ENCODE measurements around the gene DEPDC5. TPM values are rescaled to one million over a fixed set of nuclear protein-coding genes. Genes with fewer than 3 reads are reported as not detected.

The DEPDC5 gene
- total RNA-seq, 3 donors from 2014 or later, result 48.7 to 53.1 (median 49.5) TPM

DNA sequence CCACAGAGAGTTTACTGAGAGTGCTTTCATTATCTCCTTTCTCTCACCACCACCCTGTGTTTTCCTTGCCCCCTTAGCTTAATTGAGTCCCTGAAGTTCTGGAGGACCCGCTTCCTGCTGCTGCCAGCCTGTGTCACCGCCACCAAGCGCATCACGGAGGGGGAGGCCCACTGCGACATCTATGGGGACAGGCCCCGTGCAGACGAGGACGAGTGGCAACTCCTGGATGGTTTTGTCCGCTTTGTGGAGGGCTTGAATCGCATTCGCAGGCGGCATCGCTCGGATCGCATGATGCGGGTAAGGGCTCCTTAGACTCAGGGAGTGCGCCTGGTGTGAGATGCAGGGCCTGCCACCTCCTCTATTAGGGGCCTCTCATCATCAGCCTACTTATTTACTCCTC is 91.1 kb downstream of the DEPDC5 start:
- TF ChIP-seq, protein P1, sequence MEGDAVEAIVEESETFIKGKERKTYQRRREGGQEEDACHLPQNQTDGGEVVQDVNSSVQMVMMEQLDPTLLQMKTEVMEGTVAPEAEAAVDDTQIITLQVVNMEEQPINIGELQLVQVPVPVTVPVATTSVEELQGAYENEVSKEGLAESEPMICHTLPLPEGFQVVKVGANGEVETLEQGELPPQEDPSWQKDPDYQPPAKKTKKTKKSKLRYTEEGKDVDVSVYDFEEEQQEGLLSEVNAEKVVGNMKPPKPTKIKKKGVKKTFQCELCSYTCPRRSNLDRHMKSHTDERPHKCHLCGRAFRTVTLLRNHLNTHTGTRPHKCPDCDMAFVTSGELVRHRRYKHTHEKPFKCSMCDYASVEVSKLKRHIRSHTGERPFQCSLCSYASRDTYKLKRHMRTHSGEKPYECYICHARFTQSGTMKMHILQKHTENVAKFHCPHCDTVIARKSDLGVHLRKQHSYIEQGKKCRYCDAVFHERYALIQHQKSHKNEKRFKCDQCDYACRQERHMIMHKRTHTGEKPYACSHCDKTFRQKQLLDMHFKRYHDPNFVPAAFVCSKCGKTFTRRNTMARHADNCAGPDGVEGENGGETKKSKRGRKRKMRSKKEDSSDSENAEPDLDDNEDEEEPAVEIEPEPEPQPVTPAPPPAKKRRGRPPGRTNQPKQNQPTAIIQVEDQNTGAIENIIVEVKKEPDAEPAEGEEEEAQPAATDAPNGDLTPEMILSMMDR (IDR thresholded peaks at IDR 0.05), result no peak

DNA sequence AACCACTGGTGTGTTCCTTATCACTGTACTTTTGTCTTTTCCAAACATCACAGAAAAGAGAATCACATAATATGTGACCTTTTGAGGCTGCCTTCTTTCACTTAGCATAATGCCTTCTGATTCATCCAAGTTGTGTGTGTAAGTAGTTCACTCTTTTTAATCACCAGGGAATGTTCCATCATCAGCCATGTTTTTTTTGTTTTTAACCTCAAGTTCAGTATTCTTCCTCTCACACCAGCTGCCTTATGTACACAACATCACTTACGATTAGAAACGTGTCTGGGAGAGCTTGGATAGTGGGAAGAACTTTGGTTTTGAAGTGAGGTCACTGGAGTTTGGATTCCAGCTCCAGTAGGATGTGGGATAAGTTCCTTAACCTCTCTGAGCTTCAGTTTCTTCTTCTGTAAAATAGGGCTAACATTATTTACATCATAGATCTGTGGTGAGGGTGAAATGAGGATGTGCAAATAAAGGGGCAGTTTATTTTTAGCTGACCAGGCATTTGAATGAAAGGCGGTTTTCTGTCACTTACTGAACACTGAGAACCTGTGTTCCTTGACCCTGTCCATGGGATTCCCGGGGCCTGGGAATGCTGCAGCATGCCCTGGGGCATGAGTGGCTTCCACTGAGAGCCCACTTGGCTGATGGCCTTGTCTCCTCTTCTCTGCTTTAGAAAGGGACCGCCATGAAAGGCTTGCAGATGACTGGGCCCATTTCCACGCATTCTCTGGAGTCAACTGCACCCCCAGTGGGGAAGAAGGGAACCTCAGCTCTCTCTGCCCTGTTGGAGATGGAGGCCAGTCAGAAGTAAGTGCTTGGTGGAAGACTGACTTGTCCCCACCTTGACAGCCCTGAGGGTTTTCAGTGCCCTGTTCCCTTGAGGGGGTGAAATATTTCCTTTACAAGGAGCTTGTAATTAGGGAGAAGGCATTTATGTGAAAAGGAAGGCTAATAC is 92.6 kb downstream of the DEPDC5 start:
- no peaks in the 10 kb centered on the region for H3K9me3 ChIP-seq
- TF ChIP-seq, protein P1 (IDR thresholded peaks at IDR 0.05), result no peak
- intact Hi-C loops (cut with DNase I, micrococcal nuclease), result no loop called here
- no peak for DNase-seq
- H3K36me3 ChIP-seq (ENCODE audit: low read depth), result peaks cover 13% of the 10 kb centered on the region
- no peaks in the 10 kb centered on the region for H3K4me1 ChIP-seq (ENCODE audit: low read depth)
- no peak for ATAC-seq
- H3K4me3 ChIP-seq, result no peak overlapping the region

More for the DNA sequence above, 91.1 kb downstream of the DEPDC5 start:
- H3K4me3 ChIP-seq, result no peak overlapping the region
- H3K9me3 ChIP-seq, result no peaks in the 10 kb centered on the region
- H3K4me1 ChIP-seq (ENCODE audit: low read depth), result no peaks in the 10 kb centered on the region
- ATAC-seq (no peak), DNase-seq (no peak)
- intact Hi-C loops (cut with DNase I, micrococcal nuclease), result no loop called here
- peaks cover 13% of the 10 kb centered on the region for H3K36me3 ChIP-seq (ENCODE audit: low read depth)

DNA sequence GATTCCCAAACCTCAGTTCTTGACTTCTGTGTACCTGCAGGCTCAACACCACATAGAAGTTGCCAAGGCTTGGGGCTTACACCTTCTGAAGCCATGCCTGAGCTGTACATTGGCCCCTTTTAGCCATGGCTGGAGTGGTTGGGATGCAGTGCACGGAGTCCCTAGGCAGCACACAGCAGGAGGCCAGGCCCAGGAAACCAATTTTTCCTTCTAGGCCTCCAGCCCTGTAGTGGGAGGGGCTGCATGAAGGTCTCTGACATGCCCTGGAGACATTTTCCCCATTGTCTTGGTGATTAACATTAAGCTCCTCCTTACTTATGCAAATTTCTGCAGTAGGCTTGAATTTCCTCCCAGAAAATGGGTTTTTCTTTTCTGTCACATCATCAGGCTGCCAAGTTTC is 94.6 kb downstream of the DEPDC5 start:
- Histone ChIP-seq H3K4me3 (no peak overlapping the region), H3K9me3 (no peaks in the 10 kb centered on the region), H3K36me3 (ENCODE audit: low read depth) (peaks cover 13% of the 10 kb centered on the region), H3K4me1 (ENCODE audit: low read depth) (no peaks in the 10 kb centered on the region)
- ATAC-seq (no peak), DNase-seq (no peak)
- TF ChIP-seq, protein P1 (IDR thresholded peaks at IDR 0.05), result no peak
- intact Hi-C loops (cut with DNase I, micrococcal nuclease), result no loop called here

DNA sequence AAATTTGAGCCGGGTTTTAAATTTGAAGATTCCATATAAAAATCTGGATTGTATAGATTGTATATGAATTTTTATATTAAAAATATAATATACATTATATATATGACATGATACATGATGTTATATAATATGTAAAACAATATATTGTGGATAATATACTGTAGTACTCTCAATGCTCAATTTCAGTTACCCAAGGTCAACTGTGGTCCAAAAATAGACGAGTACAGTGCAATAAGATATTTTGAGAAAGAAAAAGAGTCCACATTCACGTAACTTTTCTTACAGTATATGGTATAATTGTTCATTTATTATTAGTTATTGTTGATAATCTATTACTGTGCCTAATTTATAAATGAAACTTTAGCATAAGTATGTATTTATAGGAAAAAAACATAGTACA is 96.3 kb downstream of the DEPDC5 start:
- Histone ChIP-seq H3K4me1 (ENCODE audit: low read depth) (no peaks in the 10 kb centered on the region), H3K4me3 (no peak overlapping the region), H3K36me3 (ENCODE audit: low read depth) (peaks cover 7% of the 10 kb centered on the region), H3K9me3 (no peaks in the 10 kb centered on the region)
- ATAC-seq (no peak), DNase-seq (no peak)
- TF ChIP-seq, protein P1 (IDR thresholded peaks at IDR 0.05), result no peak
- intact Hi-C loops (cut with DNase I, micrococcal nuclease), result no loop called here

DNA sequence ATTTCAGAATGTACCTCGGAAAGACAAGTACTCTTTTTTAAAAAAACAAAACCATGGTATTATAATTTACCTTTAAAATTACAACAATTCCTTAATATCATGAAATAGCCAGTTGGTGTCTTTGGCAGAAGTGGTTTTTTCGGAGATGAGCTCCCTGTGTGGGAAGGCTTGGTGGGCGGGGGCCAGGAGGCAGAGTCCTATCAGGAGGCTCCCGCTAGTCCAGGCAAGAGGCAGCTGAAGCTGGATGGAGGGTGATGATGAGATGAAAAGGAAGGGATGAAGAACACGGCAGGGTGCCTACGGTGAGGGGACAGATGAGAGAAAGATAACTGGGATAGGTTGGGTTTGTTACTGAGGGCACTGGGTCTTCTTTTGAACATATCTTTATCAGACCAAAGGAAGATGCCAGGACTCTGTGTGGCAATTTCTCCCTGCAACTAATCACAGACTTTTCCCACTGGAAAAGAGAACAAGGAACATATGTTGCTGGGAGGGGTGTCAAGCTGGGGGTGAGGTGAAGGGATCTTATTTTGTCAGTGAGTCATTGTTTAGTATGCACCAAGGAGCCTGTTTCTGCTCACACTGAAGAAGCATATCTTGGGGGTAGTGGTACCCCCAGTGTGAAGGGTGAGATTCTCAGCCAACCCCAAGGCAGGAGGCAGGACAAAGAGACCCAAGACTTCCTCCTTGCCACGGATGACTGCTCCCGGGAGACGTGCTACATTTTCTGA is 99.0 kb downstream of the DEPDC5 start:
- Histone ChIP-seq H3K9me3 (no peaks in the 10 kb centered on the region), H3K4me3 (no peak overlapping the region), H3K36me3 (ENCODE audit: low read depth) (peaks cover 5% of the 10 kb centered on the region), H3K4me1 (ENCODE audit: low read depth) (no peaks in the 10 kb centered on the region)
- no peak for ATAC-seq
- no peak for DNase-seq
- TF ChIP-seq, protein P1 (IDR thresholded peaks at IDR 0.05), result no peak
- intact Hi-C loops (cut with DNase I, micrococcal nuclease), result no loop called here
